NCI-H1105 (cell line): ENCODE measurements around the gene RDH5.
"Not testable (repeated sequence)": the region's sequence is repeated elsewhere in the genome, so short reads cannot be mapped to it uniquely, and the experiment has no call there.

Experiments
- DNase-seq: peaks from one replicate; lab custom pipeline; 2025; lab: John Stamatoyannopoulos, UW

Gene RDH5

DNA sequence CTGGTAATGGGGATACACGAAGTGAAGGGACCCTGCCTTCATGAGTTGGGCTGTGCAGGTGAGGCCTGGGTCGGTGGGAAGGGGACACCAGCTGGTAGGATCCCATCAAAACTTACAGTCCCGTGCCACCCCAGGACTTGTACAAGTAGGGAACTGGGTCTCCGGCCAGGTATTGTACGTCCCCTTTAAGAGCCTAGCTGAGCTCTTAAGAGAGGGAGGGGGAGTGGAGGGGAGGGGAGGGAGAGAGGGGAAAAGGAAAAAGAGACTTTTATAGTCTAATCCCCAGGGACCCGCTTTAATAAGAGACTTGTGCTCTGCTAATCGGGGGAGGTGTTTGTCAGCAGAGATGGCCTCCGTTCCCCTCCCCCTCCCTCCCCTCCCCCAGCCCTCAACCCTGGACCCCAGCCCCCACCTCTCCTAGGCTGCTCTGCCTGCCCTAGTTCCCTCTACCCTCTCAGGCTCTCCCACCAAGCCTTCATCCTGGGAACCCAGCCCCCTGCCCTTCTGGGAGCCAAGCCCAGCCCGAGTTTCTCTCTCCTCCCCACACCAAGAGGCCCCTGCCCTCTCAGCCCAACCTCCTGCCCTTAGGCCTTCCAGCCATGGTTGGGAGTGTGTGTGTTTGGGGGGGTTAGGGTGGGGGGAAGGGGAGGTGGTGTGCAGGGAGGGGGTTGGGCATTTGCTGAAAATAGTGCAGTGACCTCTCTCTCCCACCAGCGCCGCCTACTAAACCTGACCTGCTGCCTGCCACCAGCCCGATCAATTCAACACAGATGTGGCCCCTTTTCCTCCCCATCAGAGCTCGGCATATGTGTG, 25.4 kb downstream of the RDH5 start:
- DNase-seq = no peak

DNA sequence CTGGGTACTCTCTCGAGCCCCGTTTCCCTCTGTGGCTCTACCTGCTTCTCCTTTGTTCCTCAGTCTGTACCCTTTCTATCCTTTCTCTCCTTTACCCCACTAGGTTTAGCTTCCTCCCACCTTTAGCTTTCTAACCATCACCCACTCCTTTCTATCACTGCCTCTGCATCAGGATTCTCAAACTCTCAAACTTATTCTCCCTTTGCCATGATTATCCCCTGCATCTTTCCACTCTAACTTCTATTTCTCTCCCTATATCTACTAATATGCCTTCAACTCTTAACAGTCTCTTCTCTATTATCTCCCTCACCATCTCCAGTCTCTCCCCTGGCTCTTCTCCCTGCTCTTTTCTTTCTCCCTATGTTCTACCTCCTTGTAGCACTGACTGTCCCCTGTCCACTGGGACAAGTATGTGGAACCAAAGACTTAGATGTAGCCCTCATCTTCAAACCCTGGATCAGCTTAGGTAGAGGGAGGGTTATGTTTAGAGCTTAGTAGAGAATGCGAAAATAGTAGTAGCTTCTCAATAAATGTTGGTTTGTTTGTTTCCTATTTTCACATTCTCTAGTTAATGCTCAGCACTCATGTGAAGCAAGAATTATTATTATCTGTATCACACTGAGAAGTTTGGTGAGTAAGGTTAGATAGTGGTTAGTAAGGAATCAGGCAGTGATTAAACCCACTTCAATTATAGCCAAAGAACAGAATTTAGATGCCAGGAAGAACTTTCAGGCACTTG, 26.1 kb downstream of the RDH5 start:
- DNase-seq = no peak

- DNase-seq = no peak
These were observed 26.7 kb downstream of the RDH5 start for GRCh38 chr12:55746913-55747231.

- no peak for DNase-seq
These were observed 28.2 kb downstream of the RDH5 start for GRCh38 chr12:55748230-55748993.

DNA sequence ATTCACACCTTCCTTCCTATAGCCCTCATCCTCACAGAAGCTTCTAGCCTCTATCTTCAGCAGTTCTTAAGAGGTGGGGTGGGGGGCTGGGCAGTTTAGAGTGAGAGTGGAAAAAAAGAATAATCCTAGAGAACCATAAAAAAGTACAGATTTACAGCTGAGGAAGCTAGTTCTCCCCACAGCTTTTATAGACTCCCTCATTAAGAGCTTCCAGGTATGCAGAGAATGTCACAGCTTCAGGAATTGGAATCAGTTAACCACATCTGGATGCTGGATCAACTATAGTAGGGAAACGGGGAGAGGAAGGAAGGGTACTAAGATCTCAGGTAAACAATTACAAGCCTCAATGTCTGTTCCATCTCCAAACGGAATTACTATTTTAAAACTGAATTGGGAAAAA, 35.1 kb downstream of the RDH5 start:
- no peak for DNase-seq

DNA sequence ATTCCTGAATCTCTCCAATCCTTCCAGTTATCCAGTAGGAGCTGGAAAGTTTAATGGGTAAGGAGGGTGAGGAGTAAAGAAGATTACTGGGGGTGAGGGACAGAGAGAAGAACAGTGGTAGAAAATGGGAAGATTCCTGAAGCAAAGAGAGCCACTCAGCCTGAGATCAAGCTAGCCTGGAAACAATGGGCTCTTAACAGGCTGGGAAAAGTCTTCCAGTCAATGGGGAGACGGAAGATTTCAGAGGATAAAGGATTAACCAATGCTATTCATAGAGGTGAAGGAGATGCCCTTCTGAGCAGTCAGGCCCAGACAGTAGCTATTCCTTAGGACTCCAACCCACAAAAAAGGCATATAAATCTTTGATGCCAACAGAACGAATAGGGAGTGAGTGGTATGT, 37.5 kb downstream of the RDH5 start:
- no peak for DNase-seq

- DNase-seq = not testable (repeated sequence)
These were observed 38.4 kb downstream of the RDH5 start for GRCh38 chr12:55758575-55758974.

DNA sequence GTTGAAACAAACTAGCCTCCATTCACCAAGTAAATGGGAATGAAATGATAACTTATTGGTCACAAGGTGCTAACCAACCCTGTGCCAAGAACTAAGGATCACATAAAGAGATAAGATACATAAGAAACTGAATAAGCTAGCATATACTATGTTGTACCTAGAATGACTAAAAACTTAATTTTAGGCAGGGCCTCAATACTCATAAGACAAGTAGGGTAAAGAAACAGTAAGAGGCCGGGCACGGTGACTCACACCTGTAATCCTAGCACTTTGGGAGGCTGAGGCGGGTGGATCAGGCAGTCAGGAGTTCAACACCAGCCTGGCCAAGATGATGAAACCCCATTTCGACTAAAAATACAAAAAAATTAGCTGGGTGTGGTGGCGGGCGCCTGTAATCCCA, 40.5 kb downstream of the RDH5 start:
- DNase-seq = no peak

DNA sequence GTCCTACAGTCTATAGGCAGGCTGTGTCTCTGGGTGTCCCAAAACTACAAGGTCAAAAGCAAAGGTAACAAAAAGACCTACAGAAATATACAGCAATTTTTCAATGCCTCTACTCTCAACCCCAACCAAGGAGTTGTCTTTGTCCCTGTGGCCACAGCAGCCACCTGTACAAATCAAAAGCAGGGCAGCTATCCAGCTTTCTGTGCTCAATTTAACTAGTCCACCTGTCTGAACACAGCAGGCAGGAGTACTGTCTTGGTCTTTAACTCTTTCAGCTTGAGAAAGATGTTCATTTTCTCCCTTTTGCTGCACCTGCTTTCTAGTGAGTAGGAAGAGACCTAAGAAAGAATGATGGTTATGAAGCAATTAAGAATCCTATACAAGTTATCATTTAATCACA, 42.5 kb downstream of the RDH5 start:
- no peak for DNase-seq

DNA sequence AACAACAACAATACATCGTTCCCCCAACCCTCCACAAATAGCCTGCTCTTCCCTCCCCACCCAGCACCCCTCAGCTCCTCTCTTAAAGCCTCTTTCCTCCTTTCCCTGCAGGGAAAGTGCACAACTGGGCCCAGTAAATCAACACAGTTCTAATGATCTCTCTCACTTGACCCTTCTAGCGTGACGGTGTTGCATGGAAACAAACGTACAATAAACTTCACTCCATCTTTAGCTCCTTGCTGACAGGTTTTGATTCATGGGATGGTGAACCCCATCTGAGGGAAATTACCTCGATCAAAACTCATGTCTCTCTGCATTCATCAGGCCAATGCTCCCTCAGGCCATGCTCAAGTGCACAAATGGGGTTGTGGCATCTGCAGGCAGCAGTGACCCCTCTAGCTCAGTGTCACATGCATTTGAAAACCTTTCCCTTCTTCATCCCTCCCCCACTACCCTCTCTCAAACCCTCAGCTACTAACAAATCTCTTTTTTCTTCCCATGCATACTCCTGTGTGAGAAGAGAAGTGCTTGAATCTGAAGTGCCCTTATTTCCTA, 45.6 kb downstream of the RDH5 start:
- DNase-seq = no peak

GRCh38 chr12:55767156-55767555, 47.0 kb downstream of the RDH5 start:
- no peak for DNase-seq

GRCh38 chr12:55771736-55772135, 51.5 kb downstream of the RDH5 start:
- DNase-seq = no peak
